ENCODE data around the gene ATPAF1. TPM values are rescaled to one million over a fixed set of nuclear protein-coding genes. Genes with fewer than 3 reads are reported as not detected.
A peak's percentile ranks its signal among the peaks of the same experiment; 100 is the strongest.

ATPAF1 gene
- total and polyA plus RNA-seq, 5 donors from 2014 or later: 22.5 to 89.3 (median 75.7) TPM

DNA sequence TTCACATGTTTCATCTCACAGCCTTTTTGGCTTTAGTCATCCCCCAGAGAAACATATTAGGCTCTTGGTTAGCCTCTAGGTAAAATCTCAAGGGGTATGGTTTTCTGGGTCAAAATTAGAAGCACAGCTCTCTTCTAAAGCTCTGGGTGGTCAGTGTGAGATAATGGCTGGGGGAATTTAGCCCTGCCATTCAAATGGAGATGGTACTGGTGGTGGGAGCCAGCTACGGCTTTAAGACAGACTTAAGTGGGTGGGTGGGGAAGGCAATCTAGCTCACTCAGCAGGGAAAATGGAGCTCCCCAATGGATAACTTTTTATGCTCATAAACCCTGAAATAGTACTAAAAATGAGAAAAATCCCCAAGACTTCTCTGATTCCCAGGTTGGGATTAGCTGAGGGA lies 9.2 kb upstream of the ATPAF1 start:
- H3K36me3 Mint-ChIP-seq: peaks cover 45% of the 10 kb centered on the region
- Histone ChIP-seq H3K4me1 (ENCODE audit: control insufficient read depth, insufficient read depth, low read length, poor library complexity, severe bottlenecking) (peaks cover 12% of the 10 kb centered on the region), H3K36me3 (ENCODE audit: control insufficient read depth, insufficient read depth, low read length) (peaks cover 51% of the 10 kb centered on the region), H3K9me3 (ENCODE audit: control insufficient read depth in 2 of 2, low read length in 2 of 2) (no peaks in the 10 kb centered on the region), H3K27ac (ENCODE audit: insufficient read depth, low read length, poor library complexity, severe bottlenecking) (peak overlapping the region; percentile 42), H3K27me3 (ENCODE audit: control insufficient read depth, insufficient read depth, low read length) (no peaks in the 10 kb centered on the region), H3K4me3 (ENCODE audit: low read depth, low read length) (no peak overlapping the region)
- DNase-seq (no peak), ATAC-seq (ENCODE audit: low read depth in 2 of 2) (no peak)
- no peak overlapping the region for H3K4me3 Mint-ChIP-seq
- H3K27me3 Mint-ChIP-seq: no peaks in the 10 kb centered on the region
- H3K4me1 Mint-ChIP-seq: peaks cover 0 to 28% (median 24%) of the 10 kb centered on the region in 4 donors
- H3K27ac Mint-ChIP-seq: peak overlapping the region in 2 of 3 donors; percentile 91 to 92
- no peaks in the 10 kb centered on the region for H3K9me3 Mint-ChIP-seq

DNA sequence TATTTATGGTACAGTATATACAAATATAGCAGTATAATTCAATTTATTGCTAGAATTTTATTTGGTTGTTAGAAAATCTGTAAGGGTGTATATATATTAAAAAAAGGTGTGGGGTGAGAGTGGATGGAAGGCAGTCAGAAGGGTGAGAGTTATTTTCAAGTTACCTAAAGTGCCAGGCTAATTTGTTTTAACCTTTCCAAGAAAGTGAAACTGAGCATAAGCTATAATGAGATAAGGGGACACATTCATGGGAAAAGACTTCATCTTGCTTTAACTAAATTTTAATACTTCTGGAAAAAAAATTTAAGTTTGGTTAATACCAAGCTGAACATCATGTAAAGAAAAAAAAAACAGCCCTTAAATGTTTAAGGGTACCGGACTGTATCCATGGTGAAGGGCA lies 8.4 kb upstream of the ATPAF1 start:
- Histone ChIP-seq H3K27ac (ENCODE audit: insufficient read depth, low read length, poor library complexity, severe bottlenecking) (peak overlapping the region; percentile 78), H3K27me3 (ENCODE audit: control insufficient read depth, insufficient read depth, low read length) (no peaks in the 10 kb centered on the region), H3K36me3 (ENCODE audit: control insufficient read depth, insufficient read depth, low read length) (peaks cover 43% of the 10 kb centered on the region), H3K4me1 (ENCODE audit: control insufficient read depth, insufficient read depth, low read length, poor library complexity, severe bottlenecking) (peaks cover 12% of the 10 kb centered on the region), H3K9me3 (ENCODE audit: control insufficient read depth in 2 of 2, low read length in 2 of 2) (no peaks in the 10 kb centered on the region), H3K4me3 (ENCODE audit: low read depth, low read length) (peak overlapping the region; percentile 75)
- peaks cover 0 to 28% (median 24%) of the 10 kb centered on the region in 4 donors for H3K4me1 Mint-ChIP-seq
- ATAC-seq (ENCODE audit: low read depth in 2 of 2): no peak
- H3K27ac Mint-ChIP-seq: peak overlapping the region; percentile 91 to 95 (median 92)
- DNase-seq: no peak
- H3K9me3 Mint-ChIP-seq: no peaks in the 10 kb centered on the region
- H3K27me3 Mint-ChIP-seq: no peaks in the 10 kb centered on the region
- peak overlapping the region in 1 of 4 donors; percentile 32 for H3K4me3 Mint-ChIP-seq
- peaks cover 37% of the 10 kb centered on the region for H3K36me3 Mint-ChIP-seq

DNA sequence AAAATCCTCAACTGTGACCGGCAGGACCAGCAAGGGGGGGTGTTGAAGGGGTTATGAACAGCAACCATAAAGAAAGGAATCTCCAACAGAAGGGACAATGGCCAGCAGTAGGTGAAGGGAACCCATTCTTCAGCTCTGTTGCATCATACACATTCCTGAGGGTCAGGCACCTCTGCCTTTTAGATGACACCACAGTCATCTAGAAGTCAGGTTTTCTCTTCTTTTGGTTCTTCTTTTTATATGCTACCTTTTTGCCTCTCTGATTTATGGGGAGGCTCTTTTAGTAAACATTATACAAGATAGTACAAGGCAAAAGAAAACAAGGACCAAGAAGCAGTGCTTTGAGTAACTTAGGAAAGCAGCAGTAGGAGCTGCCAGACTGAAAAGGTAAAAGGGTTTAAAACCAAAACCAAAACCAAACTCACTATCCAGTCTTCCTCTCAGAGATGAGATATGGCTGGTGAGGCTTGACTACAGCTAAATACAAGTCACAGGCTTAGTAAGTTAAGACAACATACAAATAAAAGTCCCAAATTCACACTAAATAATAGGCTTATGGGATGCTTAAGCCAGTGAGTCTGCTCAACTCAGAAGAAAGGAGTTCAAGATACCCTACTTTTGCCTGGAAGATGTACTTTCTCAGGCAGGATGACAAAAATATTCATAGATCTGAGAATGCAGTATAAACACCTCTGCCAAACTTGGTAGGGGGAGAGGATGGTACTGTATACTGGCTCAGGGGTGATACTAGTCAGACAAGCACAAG lies 7.6 kb upstream of the ATPAF1 start:
- Histone ChIP-seq H3K9me3 (ENCODE audit: control insufficient read depth in 2 of 2, low read length in 2 of 2) (no peaks in the 10 kb centered on the region), H3K4me3 (ENCODE audit: low read depth, low read length) (peak overlapping the region; percentile 75), H3K4me1 (ENCODE audit: control insufficient read depth, insufficient read depth, low read length, poor library complexity, severe bottlenecking) (peaks cover 12% of the 10 kb centered on the region), H3K27me3 (ENCODE audit: control insufficient read depth, insufficient read depth, low read length) (no peaks in the 10 kb centered on the region), H3K36me3 (ENCODE audit: control insufficient read depth, insufficient read depth, low read length) (peaks cover 35% of the 10 kb centered on the region), H3K27ac (ENCODE audit: insufficient read depth, low read length, poor library complexity, severe bottlenecking) (peak overlapping the region; percentile 78)
- peak overlapping the region; percentile 2 to 62 (median 44) for H3K4me3 Mint-ChIP-seq
- H3K27me3 Mint-ChIP-seq: no peaks in the 10 kb centered on the region
- H3K4me1 Mint-ChIP-seq: peaks cover 0 to 28% (median 24%) of the 10 kb centered on the region in 4 donors
- peaks cover 31% of the 10 kb centered on the region for H3K36me3 Mint-ChIP-seq
- peak; percentile 73 to 75 for ATAC-seq (ENCODE audit: low read depth in 2 of 2)
- H3K27ac Mint-ChIP-seq: peak overlapping the region; percentile 91 to 95 (median 92)
- no peaks in the 10 kb centered on the region for H3K9me3 Mint-ChIP-seq
- DNase-seq: peak in 2 of 3 donors; percentile 14 to 76

DNA sequence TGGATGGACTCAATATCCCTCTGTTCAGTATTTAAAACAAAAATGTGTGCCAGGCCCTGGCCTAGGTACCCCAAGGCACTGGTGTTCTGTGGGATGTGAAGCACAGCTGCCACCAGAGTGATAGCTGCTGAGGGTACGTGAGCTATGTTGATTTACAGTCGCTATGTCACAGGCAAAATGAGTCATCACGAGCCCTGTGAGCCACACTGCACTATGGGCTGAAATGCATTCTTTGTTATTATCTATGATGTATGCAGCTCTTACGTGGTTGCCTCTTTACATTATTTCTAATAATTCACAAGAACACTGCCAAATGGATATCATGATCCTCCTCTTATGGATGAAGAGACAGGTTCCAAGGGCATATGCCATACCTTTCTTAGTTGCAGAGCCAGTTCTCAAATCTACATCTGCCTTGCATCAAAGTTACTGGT lies 5.6 kb upstream of the ATPAF1 start:
- Histone ChIP-seq H3K4me1 (ENCODE audit: control insufficient read depth, insufficient read depth, low read length, poor library complexity, severe bottlenecking) (peaks cover 12% of the 10 kb centered on the region), H3K9me3 (ENCODE audit: control insufficient read depth in 2 of 2, low read length in 2 of 2) (no peaks in the 10 kb centered on the region), H3K27ac (ENCODE audit: insufficient read depth, low read length, poor library complexity, severe bottlenecking) (no peak overlapping the region), H3K36me3 (ENCODE audit: control insufficient read depth, insufficient read depth, low read length) (peaks cover 17% of the 10 kb centered on the region), H3K27me3 (ENCODE audit: control insufficient read depth, insufficient read depth, low read length) (no peaks in the 10 kb centered on the region), H3K4me3 (ENCODE audit: low read depth, low read length) (no peak overlapping the region)
- ATAC-seq (ENCODE audit: low read depth in 2 of 2): peak; percentile 50 to 54
- peak in 1 of 3 donors; percentile 43 for DNase-seq
- no peaks in the 10 kb centered on the region for H3K27me3 Mint-ChIP-seq
- peaks cover 17% of the 10 kb centered on the region for H3K36me3 Mint-ChIP-seq
- no peak overlapping the region for H3K4me3 Mint-ChIP-seq
- no peaks in the 10 kb centered on the region for H3K9me3 Mint-ChIP-seq
- H3K4me1 Mint-ChIP-seq: peaks cover 0 to 28% (median 24%) of the 10 kb centered on the region in 4 donors
- peak overlapping the region in 2 of 3 donors; percentile 23 to 44 for H3K27ac Mint-ChIP-seq

DNA sequence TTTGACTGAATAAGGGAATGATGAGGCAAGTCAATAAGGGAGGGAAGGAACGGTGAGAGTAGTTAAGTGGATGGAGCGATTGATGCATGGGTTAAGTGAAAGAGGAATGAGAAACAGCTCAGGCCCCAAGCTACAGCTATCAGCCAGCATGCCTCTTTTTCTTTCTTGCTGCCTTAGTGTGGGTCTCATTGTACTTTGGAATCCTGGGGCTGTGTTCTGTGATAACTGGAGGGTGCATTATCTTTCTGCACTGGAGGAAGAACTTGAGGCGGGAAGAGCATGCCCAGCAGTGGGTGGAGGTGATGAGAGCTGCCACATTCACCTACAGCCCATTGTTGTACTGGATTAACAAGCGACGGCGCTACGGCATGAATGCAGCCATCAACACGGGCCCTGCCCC lies 4.5 kb upstream of the ATPAF1 start:
- DNase-seq: no peak
- H3K27me3 Mint-ChIP-seq: no peaks in the 10 kb centered on the region
- no peaks in the 10 kb centered on the region for H3K9me3 Mint-ChIP-seq
- H3K4me3 Mint-ChIP-seq: no peak overlapping the region
- ATAC-seq (ENCODE audit: low read depth in 2 of 2): no peak
- H3K27ac ChIP-seq (ENCODE audit: insufficient read depth, low read length, poor library complexity, severe bottlenecking): no peak overlapping the region
- H3K9me3 ChIP-seq (ENCODE audit: control insufficient read depth in 2 of 2, low read length in 2 of 2): no peaks in the 10 kb centered on the region
- H3K4me3 ChIP-seq (ENCODE audit: low read depth, low read length): no peak overlapping the region
- H3K36me3 Mint-ChIP-seq: peaks cover 7% of the 10 kb centered on the region
- peaks cover 0 to 27% (median 24%) of the 10 kb centered on the region in 4 donors for H3K4me1 Mint-ChIP-seq
- peaks cover 7% of the 10 kb centered on the region for H3K36me3 ChIP-seq (ENCODE audit: control insufficient read depth, insufficient read depth, low read length)
- H3K27ac Mint-ChIP-seq: peak overlapping the region in 1 of 3 donors; percentile 67
- peaks cover 12% of the 10 kb centered on the region for H3K4me1 ChIP-seq (ENCODE audit: control insufficient read depth, insufficient read depth, low read length, poor library complexity, severe bottlenecking)
- H3K27me3 ChIP-seq (ENCODE audit: control insufficient read depth, insufficient read depth, low read length): no peaks in the 10 kb centered on the region

DNA sequence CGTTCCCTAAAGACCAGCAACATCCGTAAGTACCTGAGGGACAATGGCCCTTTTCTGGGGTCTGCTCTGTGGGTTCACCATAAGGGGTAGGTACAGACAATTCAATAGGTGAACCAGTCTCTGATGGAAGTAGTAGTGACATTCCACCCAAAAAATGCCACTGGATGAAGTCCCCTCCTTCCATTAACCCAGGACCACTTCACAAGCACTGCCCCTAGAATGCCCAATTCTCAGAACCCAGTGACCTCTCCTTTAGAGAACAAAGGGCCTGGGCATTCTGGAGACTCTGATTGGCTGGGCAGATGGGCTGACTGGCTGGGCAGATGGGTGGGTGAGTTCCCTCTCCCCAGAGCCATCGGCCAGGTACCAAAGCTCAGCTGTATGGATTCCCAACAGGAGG lies 3.4 kb upstream of the ATPAF1 start, which contains the start of gene TEX38:
TSS of gene TEX38 (plus strand) at position 301 of the 400 bp plus-strand sequence. CDS start at position 382, 81 bp downstream.
- DNase-seq (no peak), ATAC-seq (ENCODE audit: low read depth in 2 of 2) (no peak)
- Mint-ChIP-seq H3K4me3 (no peak within 1 kb of the TSS), H3K27me3 (no peaks in the 10 kb centered on the region), H3K36me3 (peaks cover 2% of the 10 kb centered on the region), H3K4me1 (peaks cover 5 to 27% (median 24%) of the 10 kb centered on the region in 4 donors), H3K9me3 (no peaks in the 10 kb centered on the region), H3K27ac (peak within 1 kb of the TSS in 1 of 3 donors; percentile 67)
- no peaks in the 10 kb centered on the region for H3K27me3 ChIP-seq (ENCODE audit: control insufficient read depth, insufficient read depth, low read length)
- no peaks in the 10 kb centered on the region for H3K36me3 ChIP-seq (ENCODE audit: control insufficient read depth, insufficient read depth, low read length)
- no peaks in the 10 kb centered on the region for H3K9me3 ChIP-seq (ENCODE audit: control insufficient read depth in 2 of 2, low read length in 2 of 2)
- H3K4me1 ChIP-seq (ENCODE audit: control insufficient read depth, insufficient read depth, low read length, poor library complexity, severe bottlenecking): peaks cover 23% of the 10 kb centered on the region
- H3K4me3 ChIP-seq (ENCODE audit: low read depth, low read length): no peak within 1 kb of the TSS
- no peak within 1 kb of the TSS for H3K27ac ChIP-seq (ENCODE audit: insufficient read depth, low read length, poor library complexity, severe bottlenecking)

DNA sequence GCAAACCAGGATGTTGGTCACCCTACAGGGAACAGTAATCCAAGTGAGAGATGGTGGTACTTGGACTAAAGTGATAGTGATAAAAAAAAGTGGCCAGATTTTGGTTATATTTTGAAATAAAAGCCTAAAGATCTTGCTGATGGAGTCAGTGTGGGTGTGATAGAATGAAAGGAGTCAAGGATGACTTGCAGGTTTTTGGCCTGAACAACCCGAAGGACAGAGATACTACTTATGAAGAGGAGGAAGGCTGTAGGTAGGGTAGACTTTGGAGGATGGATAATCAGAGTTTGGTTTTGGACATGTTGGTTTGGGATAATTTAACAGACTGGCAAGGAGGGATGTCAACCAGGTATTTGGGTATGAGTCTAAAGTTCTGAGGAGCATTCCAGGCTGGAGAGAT lies 2.0 kb upstream of the ATPAF1 start:
- peaks cover 8 to 24% (median 20%) of the 10 kb centered on the region in 4 donors for H3K4me1 Mint-ChIP-seq
- DNase-seq (no peak), ATAC-seq (ENCODE audit: low read depth in 2 of 2) (no peak)
- Histone ChIP-seq H3K27ac (ENCODE audit: insufficient read depth, low read length, poor library complexity, severe bottlenecking) (no peak overlapping the region), H3K4me3 (ENCODE audit: low read depth, low read length) (no peak overlapping the region), H3K36me3 (ENCODE audit: control insufficient read depth, insufficient read depth, low read length) (peaks cover 2% of the 10 kb centered on the region), H3K4me1 (ENCODE audit: control insufficient read depth, insufficient read depth, low read length, poor library complexity, severe bottlenecking) (peaks cover 18% of the 10 kb centered on the region), H3K27me3 (ENCODE audit: control insufficient read depth, insufficient read depth, low read length) (no peaks in the 10 kb centered on the region), H3K9me3 (ENCODE audit: control insufficient read depth in 2 of 2, low read length in 2 of 2) (no peaks in the 10 kb centered on the region)
- no peak overlapping the region for H3K4me3 Mint-ChIP-seq
- no peak overlapping the region for H3K27ac Mint-ChIP-seq
- H3K36me3 Mint-ChIP-seq: peaks cover under 1% of the 10 kb centered on the region
- H3K9me3 Mint-ChIP-seq: no peaks in the 10 kb centered on the region
- no peaks in the 10 kb centered on the region for H3K27me3 Mint-ChIP-seq
